Measurements from ENCODE around the gene MINDY4. TPM values are rescaled to one million over a fixed set of nuclear protein-coding genes. Genes with fewer than 3 reads are reported as not detected.

Gene MINDY4
- total and polyA plus RNA-seq, 2 donors (not counting 1 experiment from before 2014, with no cell fraction given) = 0.12 to 1.1 TPM

DNA sequence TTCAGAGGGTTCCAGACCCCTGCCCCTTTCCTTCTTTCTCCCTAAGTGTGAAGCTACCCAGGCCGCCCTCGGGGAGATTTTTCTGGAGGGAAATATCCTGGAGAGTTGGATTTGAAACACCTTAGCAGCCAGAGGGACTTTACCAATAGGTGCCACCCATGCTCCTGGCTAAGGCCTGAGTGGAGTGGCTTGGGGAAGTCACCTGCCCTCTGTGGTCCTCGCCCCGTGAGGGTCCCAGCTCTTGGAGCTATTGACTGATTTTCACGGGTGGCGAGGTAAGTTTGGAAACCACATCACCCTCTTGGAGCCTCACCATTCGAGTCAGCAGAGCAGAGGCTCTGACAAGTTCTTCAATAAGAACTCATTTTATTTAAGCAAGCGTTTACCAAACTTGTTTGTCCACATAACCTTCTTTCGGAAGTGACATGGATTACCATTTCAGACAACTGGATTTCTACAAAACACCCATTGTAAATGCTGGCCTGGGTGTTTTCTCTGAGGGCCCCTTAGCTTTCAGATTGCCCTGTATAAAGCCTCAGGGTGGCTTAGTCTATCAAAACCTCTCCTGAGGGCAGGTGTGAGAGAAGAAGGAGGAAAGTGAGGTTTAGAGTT lies 160.8 kb downstream of the MINDY4 start:
- H3K27me3 ChIP-seq (replicated peaks in 1 of 4; ENCODE audit: control extremely low read depth in 1 of 4, control insufficient read depth in 3 of 4, insufficient read depth in 4 of 4, low read length in 3 of 4) = peaks cover 0 to 10% (median 0%) of the 10 kb centered on the region in 4 experiments
- POLR2A ChIA-PET = no interaction called here
- H3K4me1 ChIP-seq (ENCODE audit: control insufficient read depth in 2 of 2, insufficient read depth in 2 of 2, low read length in 2 of 2) = no peaks in the 10 kb centered on the region
- H3K9me3 Mint-ChIP-seq (ENCODE audit: insufficient read depth) = no peaks in the 10 kb centered on the region
- TF ChIP-seq, protein P1, sequence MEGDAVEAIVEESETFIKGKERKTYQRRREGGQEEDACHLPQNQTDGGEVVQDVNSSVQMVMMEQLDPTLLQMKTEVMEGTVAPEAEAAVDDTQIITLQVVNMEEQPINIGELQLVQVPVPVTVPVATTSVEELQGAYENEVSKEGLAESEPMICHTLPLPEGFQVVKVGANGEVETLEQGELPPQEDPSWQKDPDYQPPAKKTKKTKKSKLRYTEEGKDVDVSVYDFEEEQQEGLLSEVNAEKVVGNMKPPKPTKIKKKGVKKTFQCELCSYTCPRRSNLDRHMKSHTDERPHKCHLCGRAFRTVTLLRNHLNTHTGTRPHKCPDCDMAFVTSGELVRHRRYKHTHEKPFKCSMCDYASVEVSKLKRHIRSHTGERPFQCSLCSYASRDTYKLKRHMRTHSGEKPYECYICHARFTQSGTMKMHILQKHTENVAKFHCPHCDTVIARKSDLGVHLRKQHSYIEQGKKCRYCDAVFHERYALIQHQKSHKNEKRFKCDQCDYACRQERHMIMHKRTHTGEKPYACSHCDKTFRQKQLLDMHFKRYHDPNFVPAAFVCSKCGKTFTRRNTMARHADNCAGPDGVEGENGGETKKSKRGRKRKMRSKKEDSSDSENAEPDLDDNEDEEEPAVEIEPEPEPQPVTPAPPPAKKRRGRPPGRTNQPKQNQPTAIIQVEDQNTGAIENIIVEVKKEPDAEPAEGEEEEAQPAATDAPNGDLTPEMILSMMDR (IDR thresholded peaks at IDR 0.05) = no peak
- 85% methylated on average over 7 of the region's 9 CpGs for WGBS (ENCODE audit: insufficient coverage)
- DNase-seq (no peak), ATAC-seq (ENCODE audit: low read depth) (no peak)
- no peak overlapping the region for H3K4me3 ChIP-seq (ENCODE audit: control extremely low read depth in 1 of 5, extremely low read depth in 1 of 5, insufficient read depth in 1 of 5, low read depth in 2 of 5, low read length in 4 of 5)
- intact Hi-C loops (cut with micrococcal nuclease) = no loop called here
- no peaks in the 10 kb centered on the region for H3K79me2 ChIP-seq (ENCODE audit: control insufficient read depth, insufficient read depth, low read length)
- no peak overlapping the region for H3K27ac Mint-ChIP-seq
- H3K4me1 Mint-ChIP-seq = no peaks in the 10 kb centered on the region
- no peak overlapping the region for H3K4me2 ChIP-seq (replicated peaks; ENCODE audit: low read depth, low read length, poor library complexity, severe bottlenecking)
- H3K36me3 ChIP-seq (replicated peaks in 1 of 2; ENCODE audit: control extremely low read depth in 1 of 2, control insufficient read depth in 1 of 2, extremely low read depth in 1 of 2, insufficient read depth in 2 of 2, low read length in 1 of 2) = no peaks in the 10 kb centered on the region
- H3K27ac ChIP-seq (ENCODE audit: low read length in 2 of 2) = no peak overlapping the region
- CTCF ChIA-PET = no interaction called here
- H3K27me3 Mint-ChIP-seq = peaks cover 5% of the 10 kb centered on the region
- no peak overlapping the region for H2AFZ ChIP-seq (ENCODE audit: insufficient read depth, low read depth, low read length, poor library complexity, severe bottlenecking)
- no peak overlapping the region for H3K4me3 Mint-ChIP-seq
- no peak overlapping the region for H3K9ac ChIP-seq (ENCODE audit: low read length)
- H4K20me1 ChIP-seq (ENCODE audit: control insufficient read depth, insufficient read depth, low read length, poor library complexity, severe bottlenecking) = no peaks in the 10 kb centered on the region
- peaks cover 0 to 14% (median 0%) of the 10 kb centered on the region in 3 donors for H3K9me3 ChIP-seq (ENCODE audit: control extremely low read depth in 1 of 3, control insufficient read depth in 2 of 3, insufficient read depth in 1 of 3, low read length in 2 of 3)

DNA sequence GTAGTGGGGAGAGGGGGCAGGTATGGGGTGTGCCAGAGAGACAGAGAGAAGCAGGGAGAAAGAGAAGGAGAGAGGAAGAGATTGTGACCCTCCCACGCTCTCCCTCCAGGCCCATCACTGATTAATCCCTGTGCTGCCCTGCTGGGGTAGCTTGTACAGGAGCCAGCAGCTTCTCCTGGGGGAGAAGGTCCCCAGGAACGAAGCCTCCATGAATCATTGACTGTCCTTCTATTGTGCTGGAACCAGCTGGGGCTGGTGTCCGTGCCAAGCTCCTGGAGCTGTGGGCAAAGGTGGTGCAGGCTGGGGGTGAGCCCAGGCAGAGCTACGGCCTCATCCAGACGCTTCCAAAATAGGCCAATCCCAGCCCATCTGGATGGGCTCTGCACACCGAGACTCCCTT lies 161.3 kb downstream of the MINDY4 start:
- ChIA-PET CTCF (no interaction called here), POLR2A (no interaction called here)
- no peak overlapping the region for H3K4me3 ChIP-seq (ENCODE audit: control extremely low read depth in 1 of 5, extremely low read depth in 1 of 5, insufficient read depth in 1 of 5, low read depth in 2 of 5, low read length in 4 of 5)

More for the DNA sequence above, 161.3 kb downstream of the MINDY4 start:
- no peak for TF ChIP-seq EZH2 (IDR thresholded peaks at IDR 0.05; ENCODE audit: borderline replicate concordance, insufficient read depth, low read depth, low read length, poor library complexity, severe bottlenecking)
- TF ChIP-seq, protein P1 (IDR thresholded peaks at IDR 0.05) = no peak
- H3K36me3 ChIP-seq (replicated peaks in 1 of 2; ENCODE audit: control extremely low read depth in 1 of 2, control insufficient read depth in 1 of 2, extremely low read depth in 1 of 2, insufficient read depth in 2 of 2, low read length in 1 of 2) = no peaks in the 10 kb centered on the region
- Mint-ChIP-seq H3K4me1 (no peaks in the 10 kb centered on the region), H3K27me3 (peaks cover 5% of the 10 kb centered on the region), H3K9me3 (ENCODE audit: insufficient read depth) (no peaks in the 10 kb centered on the region), H3K27ac (no peak overlapping the region), H3K4me3 (no peak overlapping the region)
- no peak overlapping the region for H3K4me2 ChIP-seq (replicated peaks; ENCODE audit: low read depth, low read length, poor library complexity, severe bottlenecking)
- no peaks in the 10 kb centered on the region for H3K4me1 ChIP-seq (ENCODE audit: control insufficient read depth in 2 of 2, insufficient read depth in 2 of 2, low read length in 2 of 2)
- intact Hi-C loops (cut with micrococcal nuclease) = no loop called here
- H4K20me1 ChIP-seq (ENCODE audit: control insufficient read depth, insufficient read depth, low read length, poor library complexity, severe bottlenecking) = no peaks in the 10 kb centered on the region
- H2AFZ ChIP-seq (ENCODE audit: insufficient read depth, low read depth, low read length, poor library complexity, severe bottlenecking) = no peak overlapping the region
- H3K79me2 ChIP-seq (ENCODE audit: control insufficient read depth, insufficient read depth, low read length) = no peaks in the 10 kb centered on the region
- 82% methylated on average over 5 of the region's 6 CpGs for WGBS (ENCODE audit: insufficient coverage)
- no peak overlapping the region for H3K9ac ChIP-seq (ENCODE audit: low read length)
- DNase-seq (no peak), ATAC-seq (ENCODE audit: low read depth) (no peak)
- peaks cover 0 to 9% (median 0%) of the 10 kb centered on the region in 3 donors for H3K9me3 ChIP-seq (ENCODE audit: control extremely low read depth in 1 of 3, control insufficient read depth in 2 of 3, insufficient read depth in 1 of 3, low read length in 2 of 3)
- H3K27ac ChIP-seq (ENCODE audit: low read length in 2 of 2) = no peak overlapping the region
- peaks cover 0 to 10% (median 0%) of the 10 kb centered on the region in 4 experiments for H3K27me3 ChIP-seq (replicated peaks in 1 of 4; ENCODE audit: control extremely low read depth in 1 of 4, control insufficient read depth in 3 of 4, insufficient read depth in 4 of 4, low read length in 3 of 4)
